Measurements from ENCODE around the gene BUB1B.
"Not testable (repeated sequence)": the region's sequence is repeated elsewhere in the genome, so short reads cannot be mapped to it uniquely, and the experiment has no call there.

The BUB1B gene

GRCh38 chr15:40128766-40129660, 31.9 kb upstream of the BUB1B start:
- TF ChIP-seq ZNF274 (IDR thresholded peaks at IDR 0.05; ENCODE audit: low read depth, low read length) = no peak
- no peak overlapping the region for H3K4me3 ChIP-seq (ENCODE audit: low read length)

DNA sequence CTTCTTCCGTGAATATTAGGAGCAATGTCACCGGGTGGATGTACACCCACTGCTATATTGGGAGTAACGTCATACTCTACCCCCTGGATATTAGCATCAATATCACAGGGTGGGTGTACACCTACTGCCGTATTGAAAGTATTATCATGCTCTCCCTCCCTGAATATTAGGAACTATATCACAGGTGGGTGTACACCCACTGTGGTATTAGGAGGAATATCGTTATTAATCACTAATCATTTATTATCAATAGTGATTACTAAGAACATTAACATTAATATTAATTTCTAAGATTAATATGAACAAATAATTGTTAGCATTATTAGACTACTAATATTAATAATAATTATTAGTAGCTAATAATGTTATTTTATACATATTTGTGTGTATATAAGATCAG, 30.8 kb upstream of the BUB1B start:
- TF ChIP-seq ZNF274 (IDR thresholded peaks at IDR 0.05; ENCODE audit: low read depth, low read length) = no peak
- no peak overlapping the region for H3K4me3 ChIP-seq (ENCODE audit: low read length)

DNA sequence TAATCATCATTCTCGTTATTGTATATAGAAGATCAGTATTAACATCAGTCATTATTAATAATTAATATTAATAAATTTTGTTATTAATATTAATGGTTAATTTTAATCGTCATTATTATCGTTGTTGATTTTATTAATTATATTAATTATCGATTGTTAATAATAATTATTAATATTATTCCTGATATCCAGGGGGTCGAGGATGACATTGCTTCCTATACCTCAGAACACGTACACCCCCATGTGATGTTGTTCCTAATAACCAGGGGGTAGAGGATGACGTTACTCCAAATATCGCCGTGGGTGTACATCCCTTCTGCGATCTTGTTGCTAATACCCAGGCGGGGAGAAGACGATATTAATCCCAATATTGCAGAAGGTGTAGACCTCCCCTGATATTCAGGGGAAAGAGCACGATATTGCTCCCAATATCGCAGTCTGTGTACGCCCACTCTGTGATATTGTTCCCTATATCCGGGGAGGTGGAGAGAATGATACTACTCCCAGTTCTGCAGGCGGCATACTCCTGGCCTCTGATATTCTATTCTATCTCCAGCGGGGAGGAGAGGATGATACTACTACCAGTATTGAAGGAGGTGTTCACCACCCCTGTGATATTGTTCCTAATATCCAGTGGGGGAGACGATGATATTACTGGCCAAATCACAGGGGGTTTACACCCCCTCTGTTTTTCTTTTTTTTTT, 29.9 kb upstream of the BUB1B start:
- no peak for TF ChIP-seq ZNF274 (IDR thresholded peaks at IDR 0.05; ENCODE audit: low read depth, low read length)
- no peak overlapping the region for H3K4me3 ChIP-seq (ENCODE audit: low read length)

DNA sequence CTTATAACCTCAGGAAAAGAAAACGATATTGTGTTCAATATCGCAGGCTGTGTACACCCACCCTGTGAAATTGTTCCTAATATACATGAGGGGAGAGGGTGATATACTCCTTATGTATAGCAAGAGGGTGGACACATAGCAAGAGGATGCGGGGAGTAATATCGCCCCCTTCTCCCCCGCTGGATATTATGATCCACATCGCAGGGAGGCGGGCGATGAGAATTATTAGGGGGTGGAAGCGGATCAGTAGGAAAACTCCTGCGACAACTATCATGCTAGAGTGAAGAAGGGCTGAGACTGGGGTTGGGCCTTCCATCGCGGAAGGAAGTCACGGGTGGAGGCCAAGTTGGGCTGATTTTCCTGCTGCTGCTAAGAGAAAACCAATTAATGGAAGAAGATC, 27.3 kb upstream of the BUB1B start:
- H3K4me3 ChIP-seq (ENCODE audit: low read length) = no peak overlapping the region
- TF ChIP-seq ZNF274 (IDR thresholded peaks at IDR 0.05; ENCODE audit: low read depth, low read length) = no peak

DNA sequence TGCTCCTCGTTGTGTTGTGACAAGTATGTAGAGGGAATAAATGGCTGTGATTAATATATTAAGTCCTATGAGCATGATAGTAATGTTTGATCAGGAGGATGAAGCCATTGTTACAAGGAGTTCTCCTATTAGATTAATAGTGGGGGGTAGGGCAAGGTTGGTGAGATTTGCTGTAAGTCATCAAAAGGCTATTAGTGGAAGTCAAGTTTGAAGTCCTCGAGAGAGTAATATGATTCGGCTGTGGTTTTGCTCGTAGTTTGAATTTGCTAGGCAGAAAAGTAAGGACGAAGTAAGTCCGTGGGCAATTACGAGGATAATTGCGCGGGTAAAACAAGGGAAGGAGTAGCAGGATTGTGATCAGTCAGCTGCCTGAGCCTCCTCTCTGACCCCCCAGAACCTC, 26.0 kb upstream of the BUB1B start:
- no peak overlapping the region for H3K4me3 ChIP-seq (ENCODE audit: low read length)
- TF ChIP-seq ZNF274 (IDR thresholded peaks at IDR 0.05; ENCODE audit: low read depth, low read length) = no peak

DNA sequence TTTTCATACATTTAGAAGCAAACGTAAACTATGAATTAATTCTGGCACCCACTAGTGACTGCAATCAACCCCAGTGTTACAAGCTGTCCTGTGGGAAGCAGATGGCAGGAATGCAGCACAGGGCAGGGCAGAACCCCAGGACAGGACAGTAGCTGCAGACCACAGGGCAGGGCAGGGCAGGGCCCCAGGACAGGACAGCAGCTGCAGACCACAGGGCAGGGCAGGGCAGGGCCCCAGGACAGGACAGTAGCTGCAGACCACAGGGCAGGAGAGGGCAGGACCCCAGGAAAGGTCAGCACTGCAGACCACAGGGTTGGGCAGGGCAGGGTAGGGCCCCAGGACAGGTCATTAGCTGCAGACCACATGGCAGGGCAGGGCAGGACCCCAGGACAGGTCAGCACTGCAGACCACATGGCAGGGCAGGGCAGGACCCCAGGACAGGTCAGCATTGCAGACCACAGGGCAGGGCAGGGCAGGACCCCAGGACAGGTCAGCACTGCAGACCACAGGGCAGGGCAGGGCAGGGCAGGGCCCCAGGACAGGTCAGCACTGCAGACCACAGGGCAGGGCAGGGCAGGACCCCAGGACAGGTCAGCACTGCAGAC, 24.9 kb upstream of the BUB1B start:
- not testable (repeated sequence) for H3K4me3 ChIP-seq (ENCODE audit: low read length)

GRCh38 chr15:40136470-40137302, 24.2 kb upstream of the BUB1B start:
- TF ChIP-seq ZNF274 (IDR thresholded peaks at IDR 0.05; ENCODE audit: low read depth, low read length) = no peak
- H3K4me3 ChIP-seq (ENCODE audit: low read length) = no peak overlapping the region

DNA sequence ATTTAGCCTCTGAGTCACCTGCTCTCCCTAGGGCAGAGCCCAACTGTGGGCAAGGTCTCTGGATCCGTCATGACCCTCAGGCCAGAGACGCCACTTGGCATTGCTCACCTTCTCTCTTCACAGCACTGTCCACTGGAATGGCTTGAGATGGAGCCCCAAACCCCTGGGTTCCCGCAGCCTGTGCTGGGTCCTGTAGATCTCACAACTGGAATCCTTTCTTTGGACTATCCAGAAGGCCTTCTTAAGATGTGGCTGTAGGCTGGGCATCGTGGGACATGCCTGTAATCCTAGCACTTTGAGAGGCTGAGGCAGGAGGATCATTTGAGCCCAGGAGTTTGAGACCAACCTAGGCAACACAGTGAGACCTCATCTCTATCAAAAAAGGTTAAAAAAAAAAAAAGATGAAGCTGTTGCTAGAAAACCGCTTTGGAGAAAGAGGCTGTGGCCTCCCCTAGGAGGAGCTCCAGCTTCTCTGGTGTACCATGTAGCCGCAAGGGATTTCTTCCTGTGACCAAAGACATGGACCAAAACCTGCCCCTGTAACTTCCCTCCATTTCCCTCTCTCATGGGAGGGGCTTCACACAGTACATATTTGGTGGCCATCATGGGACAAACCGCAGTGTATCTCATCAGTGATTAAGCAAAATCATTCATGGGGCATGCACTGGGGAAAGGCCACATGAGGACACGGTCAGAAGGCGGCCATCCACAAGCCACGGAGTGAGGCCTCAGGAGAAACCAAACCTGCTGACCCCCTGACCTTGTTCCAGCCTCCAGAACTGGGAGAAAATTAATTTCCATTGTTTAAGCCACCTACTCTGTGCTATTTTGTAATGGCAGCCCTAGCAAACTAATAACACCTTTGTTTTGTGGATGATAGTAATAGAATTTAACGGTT, 23.3 kb upstream of the BUB1B start:
- H3K4me3 ChIP-seq (ENCODE audit: low read length) = no peak overlapping the region
- no peak for TF ChIP-seq ZNF274 (IDR thresholded peaks at IDR 0.05; ENCODE audit: low read depth, low read length)

- H3K4me3 ChIP-seq (ENCODE audit: low read length) = not testable (repeated sequence)
Observed at GRCh38 chr15:40138201-40138570, 22.7 kb upstream of the BUB1B start.

DNA sequence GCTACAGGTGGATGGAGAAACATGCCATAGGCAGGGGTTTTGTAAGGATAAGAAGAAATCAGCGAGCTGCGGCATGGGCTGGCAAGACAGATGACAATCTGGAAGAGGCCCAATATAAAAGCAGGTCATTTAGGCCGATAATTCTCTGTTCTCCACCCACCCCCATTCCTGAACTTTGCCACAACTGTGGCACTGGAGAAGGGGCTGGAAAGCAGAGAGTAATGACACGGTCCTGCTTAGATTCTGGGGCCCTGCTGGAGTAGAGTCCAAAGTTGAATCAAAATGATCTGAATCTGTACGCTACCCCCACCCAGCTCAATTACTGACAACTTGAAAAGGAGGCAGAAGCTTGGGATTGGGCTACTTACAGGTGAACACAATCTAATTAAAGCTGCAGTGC, 18.4 kb upstream of the BUB1B start:
- TF ChIP-seq ZNF274 (IDR thresholded peaks at IDR 0.05; ENCODE audit: low read depth, low read length) = no peak
- no peak overlapping the region for H3K4me3 ChIP-seq (ENCODE audit: low read length)

- no peak for TF ChIP-seq ZNF274 (IDR thresholded peaks at IDR 0.05; ENCODE audit: low read depth, low read length)
Observed at GRCh38 chr15:40146037-40146436, 14.8 kb upstream of the BUB1B start.

GRCh38 chr15:40149339-40149738, 11.5 kb upstream of the BUB1B start:
- no peak for TF ChIP-seq ZNF274 (IDR thresholded peaks at IDR 0.05; ENCODE audit: low read depth, low read length)
- H3K4me3 ChIP-seq (ENCODE audit: low read length) = no peak overlapping the region

More at GRCh38 chr15:40146037-40146436, 14.8 kb upstream of the BUB1B start:
- no peak overlapping the region for H3K4me3 ChIP-seq (ENCODE audit: low read length)

DNA sequence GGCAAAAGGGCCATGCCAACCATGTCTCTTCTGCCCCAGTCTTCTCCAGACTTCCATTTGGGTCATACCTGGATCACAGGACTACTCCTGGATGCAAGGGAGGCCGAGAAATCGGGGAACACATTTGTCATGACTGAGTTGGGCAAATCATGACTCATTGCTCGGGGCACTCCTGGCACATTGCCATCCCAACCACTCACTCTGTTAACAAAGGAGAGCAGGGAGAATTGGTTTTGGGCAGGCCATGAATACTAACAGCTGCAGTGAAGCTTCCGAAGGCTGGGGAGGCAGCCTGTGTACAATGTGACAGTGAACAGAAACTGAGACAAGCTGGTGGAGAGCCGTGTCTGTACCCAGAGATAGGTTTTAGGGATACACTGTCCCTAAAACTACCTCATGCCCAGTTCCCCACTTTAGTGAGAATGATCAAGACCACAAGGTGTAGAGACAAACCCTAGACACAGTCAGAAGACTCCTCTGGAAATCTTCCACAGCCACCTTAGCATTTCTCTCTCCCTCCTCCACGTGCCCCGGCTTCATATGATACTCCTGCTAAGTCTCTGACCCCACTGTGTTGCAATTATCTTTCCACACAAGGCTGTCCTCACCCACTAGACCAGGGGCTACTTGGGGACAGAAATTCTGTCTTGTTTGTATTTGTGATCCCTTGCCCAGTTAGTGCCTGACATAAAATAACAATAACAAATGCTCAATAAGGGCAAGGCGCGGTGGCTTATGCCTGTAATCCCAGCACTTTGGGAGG, 10.5 kb upstream of the BUB1B start:
- no peak overlapping the region for H3K4me3 ChIP-seq (ENCODE audit: low read length)
- TF ChIP-seq ZNF274 (IDR thresholded peaks at IDR 0.05; ENCODE audit: low read depth, low read length) = no peak
